Testis (tissue), 2 donors: ENCODE results near the gene POLR2C.

Source experiments
- POLR2A ChIP-seq: fragments of 450-650 bp; IDR thresholded peaks from one replicate; pipeline ENCODE4 v1.6.1; 2017; ENCODE audit warnings: antibody characterized with exemption, mild to moderate bottlenecking, moderate library complexity
- TF ChIP-seq, protein P1 (sequence below), 3 experiments: fragments of 450-650 bp in 2 of 3; fragments of 200-600 bp in 1 of 3; sonication (generic) in 1 of 3; IDR thresholded peaks; one replicate each; pipeline ENCODE4 v1.5.1; 2016 to 2019; ENCODE audit warnings: antibody characterized with exemption in 3 of 3, mild to moderate bottlenecking in 2 of 3, moderate library complexity in 1 of 3

DNA sequence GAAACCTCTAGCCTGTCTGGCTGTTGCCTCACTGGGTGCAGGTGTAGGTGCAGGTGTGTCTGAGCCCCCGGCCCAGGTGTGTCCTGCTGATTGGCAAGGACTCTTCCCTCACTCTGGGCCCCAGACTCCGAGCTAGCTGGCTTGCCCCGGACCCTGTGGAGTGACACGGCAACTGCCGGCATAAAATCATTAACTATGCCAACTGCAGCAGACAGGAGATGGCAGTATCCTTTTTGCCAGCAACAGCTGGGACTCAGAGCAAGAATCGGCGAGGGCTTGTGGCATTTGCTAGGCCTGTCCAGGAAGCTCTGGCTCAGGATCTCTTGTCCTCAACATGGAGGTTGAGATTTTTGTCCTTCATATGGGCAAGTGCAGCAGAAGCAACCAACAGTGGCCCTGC lies 36.1 kb upstream of the POLR2C start:
- no peak for TF ChIP-seq POLR2A
- TF ChIP-seq, protein P1, sequence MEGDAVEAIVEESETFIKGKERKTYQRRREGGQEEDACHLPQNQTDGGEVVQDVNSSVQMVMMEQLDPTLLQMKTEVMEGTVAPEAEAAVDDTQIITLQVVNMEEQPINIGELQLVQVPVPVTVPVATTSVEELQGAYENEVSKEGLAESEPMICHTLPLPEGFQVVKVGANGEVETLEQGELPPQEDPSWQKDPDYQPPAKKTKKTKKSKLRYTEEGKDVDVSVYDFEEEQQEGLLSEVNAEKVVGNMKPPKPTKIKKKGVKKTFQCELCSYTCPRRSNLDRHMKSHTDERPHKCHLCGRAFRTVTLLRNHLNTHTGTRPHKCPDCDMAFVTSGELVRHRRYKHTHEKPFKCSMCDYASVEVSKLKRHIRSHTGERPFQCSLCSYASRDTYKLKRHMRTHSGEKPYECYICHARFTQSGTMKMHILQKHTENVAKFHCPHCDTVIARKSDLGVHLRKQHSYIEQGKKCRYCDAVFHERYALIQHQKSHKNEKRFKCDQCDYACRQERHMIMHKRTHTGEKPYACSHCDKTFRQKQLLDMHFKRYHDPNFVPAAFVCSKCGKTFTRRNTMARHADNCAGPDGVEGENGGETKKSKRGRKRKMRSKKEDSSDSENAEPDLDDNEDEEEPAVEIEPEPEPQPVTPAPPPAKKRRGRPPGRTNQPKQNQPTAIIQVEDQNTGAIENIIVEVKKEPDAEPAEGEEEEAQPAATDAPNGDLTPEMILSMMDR (IDR thresholded peaks at IDR 0.05): no peak
